22Rv1 (cell line): ENCODE data around the gene HSD11B1L.

Experiments used
- H3K27ac ChIP-seq: fragments of 450-650 bp; 2 replicates; pipeline ENCODE4 v1.5.1; 2017
- ZFX ChIP-seq: fragments of 450-650 bp; IDR thresholded peaks from 2 replicates; pipeline ENCODE4 v1.6.1; 2017; ENCODE audit warnings: antibody characterized with exemption, borderline replicate concordance
- TF ChIP-seq, protein P1 (sequence below): fragments of 450-650 bp; IDR thresholded peaks from 2 replicates; pipeline ENCODE4 v1.5.1; 2017; ENCODE audit warnings: mild to moderate bottlenecking

The HSD11B1L gene

DNA sequence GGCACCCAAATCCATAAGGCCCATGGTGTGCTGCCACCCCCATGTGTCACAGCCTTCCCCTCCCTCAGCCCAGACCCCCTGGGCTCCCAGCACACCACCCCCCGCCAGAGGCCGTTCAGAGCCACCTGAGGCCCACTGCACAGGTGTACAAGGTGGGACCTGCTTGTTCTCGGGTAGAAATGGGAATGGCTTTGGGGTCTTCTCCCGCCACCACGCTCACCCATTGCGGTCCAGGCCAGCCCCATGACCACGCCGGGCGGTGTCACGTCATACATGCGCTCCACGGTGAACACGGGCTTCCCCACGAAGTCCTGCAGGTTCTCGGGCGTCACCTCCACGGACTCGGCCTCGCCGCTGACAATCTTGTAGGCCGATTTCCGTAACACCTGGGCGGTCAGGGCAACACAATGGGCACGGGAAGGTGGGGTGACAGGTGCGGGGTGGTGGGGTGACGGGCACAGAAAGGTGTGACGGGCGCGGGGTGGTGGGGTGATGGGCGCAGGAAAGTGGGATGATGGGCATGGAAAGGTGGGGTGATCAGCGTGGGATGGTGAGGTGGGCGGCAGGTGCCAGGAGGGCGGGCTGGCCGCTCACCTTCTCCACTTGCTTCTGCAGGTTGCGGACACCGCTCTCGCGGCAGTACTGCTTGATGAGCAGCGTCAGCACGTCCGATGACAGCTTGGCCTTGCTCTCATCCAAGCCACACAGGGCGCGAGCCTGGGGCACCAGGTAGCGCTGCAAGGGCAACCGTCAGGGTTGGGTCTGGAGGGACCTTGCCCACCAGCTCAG lies 13.5 kb downstream of the HSD11B1L start:
- peak overlapping the region; percentile 92; the same call in 1 of the 2 replicates for H3K27ac ChIP-seq
- TF ChIP-seq, protein P1, sequence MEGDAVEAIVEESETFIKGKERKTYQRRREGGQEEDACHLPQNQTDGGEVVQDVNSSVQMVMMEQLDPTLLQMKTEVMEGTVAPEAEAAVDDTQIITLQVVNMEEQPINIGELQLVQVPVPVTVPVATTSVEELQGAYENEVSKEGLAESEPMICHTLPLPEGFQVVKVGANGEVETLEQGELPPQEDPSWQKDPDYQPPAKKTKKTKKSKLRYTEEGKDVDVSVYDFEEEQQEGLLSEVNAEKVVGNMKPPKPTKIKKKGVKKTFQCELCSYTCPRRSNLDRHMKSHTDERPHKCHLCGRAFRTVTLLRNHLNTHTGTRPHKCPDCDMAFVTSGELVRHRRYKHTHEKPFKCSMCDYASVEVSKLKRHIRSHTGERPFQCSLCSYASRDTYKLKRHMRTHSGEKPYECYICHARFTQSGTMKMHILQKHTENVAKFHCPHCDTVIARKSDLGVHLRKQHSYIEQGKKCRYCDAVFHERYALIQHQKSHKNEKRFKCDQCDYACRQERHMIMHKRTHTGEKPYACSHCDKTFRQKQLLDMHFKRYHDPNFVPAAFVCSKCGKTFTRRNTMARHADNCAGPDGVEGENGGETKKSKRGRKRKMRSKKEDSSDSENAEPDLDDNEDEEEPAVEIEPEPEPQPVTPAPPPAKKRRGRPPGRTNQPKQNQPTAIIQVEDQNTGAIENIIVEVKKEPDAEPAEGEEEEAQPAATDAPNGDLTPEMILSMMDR, result no peak
- TF ChIP-seq ZFX, result no peak

GRCh38 chr19:5694956-5695648 lies 14.3 kb downstream of the HSD11B1L start:
- peak overlapping the region; percentile 12; the same call in 1 of the 2 replicates for H3K27ac ChIP-seq
- TF ChIP-seq, protein P1, result no peak
- TF ChIP-seq ZFX, result no peak

GRCh38 chr19:5695649-5696195 lies 14.9 kb downstream of the HSD11B1L start:
- TF ChIP-seq, protein P1, result no peak
- TF ChIP-seq ZFX, result no peak
- H3K27ac ChIP-seq, result peak overlapping the region; percentile 12; the same call in 1 of the 2 replicates

GRCh38 chr19:5696196-5697021 lies 15.6 kb downstream of the HSD11B1L start:
- peak overlapping the region; percentile 35 for H3K27ac ChIP-seq

DNA sequence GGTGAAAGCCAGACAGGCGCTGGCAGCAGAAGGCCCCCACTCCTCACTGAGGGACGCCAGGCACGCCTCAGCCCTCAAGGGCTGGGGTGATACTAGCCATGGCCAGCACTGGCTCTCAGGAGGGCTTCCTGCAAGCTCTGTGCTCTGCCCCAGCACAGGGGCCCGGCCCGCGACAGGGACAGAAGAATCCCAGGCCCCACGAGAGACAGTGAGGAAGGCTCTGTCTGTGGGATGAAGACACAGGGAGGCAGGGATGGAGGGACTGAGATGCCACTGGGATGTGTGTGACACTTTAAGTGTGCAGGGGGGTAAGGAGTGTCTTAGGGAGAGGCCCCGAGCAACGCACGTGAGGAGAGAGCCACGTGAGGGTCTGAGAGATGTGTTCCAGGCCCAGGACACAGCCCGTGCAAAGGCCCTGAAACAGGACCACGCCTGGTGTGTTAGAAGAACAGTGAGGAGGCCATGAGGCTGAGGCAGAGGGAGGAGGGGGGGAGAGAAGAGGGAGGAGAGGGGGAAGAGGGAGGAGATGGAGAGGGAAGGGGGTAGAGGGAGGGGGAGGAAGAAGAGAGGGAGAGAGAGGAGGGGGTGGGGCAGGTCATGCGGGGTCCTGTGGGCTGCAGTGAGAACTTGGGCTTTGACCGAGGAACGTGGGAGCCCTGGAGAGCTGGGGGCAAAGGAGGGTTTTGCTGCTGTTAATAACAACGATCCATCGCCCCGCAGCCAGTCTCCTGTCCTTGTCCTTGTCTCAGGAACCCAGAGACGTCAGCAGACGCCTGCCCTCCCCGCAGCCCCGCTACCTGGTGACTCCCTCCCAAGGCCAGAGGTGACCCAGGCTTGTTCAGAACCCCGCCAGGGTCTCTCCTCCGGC lies 16.4 kb downstream of the HSD11B1L start:
- peak overlapping the region; percentile 35 for H3K27ac ChIP-seq
- TF ChIP-seq, protein P1, result no peak
- TF ChIP-seq ZFX, result no peak

More at GRCh38 chr19:5696196-5697021, 15.6 kb downstream of the HSD11B1L start:
- TF ChIP-seq, protein P1, result no peak
- no peak for TF ChIP-seq ZFX
